H1 (cell line): ENCODE data around the gene SEPTIN5. TPM values are rescaled to one million over a fixed set of nuclear protein-coding genes. Genes with fewer than 3 reads are reported as not detected.

Source experiments
- CTCF ChIA-PET: fragments of 300-600 bp; sonication (Branson Sonifier 250); formaldehyde crosslinking; loops from one replicate; lab custom pipeline; 2021; ENCODE audit not compliant: partially characterized antibody; lab: Charles Lee
- POLR2A ChIA-PET: fragments of 300-600 bp; sonication (Branson Sonifier 250); formaldehyde crosslinking; loops from one replicate; lab custom pipeline; 2021; ENCODE audit warnings: inconsistent platforms; ENCODE audit not compliant: partially characterized antibody; lab: Charles Lee
- DNase-seq, 2 experiments: peaks; one replicate each; pipeline versions ENCODE4 v3.0.0 to v3.0.0-alpha.2; 2010 to 2022; ENCODE audit warnings: low spot score in 2 of 2, low read depth in 1 of 2, mixed read lengths in 1 of 2
- FAIRE-seq: peaks from 2 replicates; lab custom pipeline; 2011; peaks lifted over from hg19 to GRCh38; lab: Jason Lieb, UNC
- H2AFZ ChIP-seq: 2 replicates; pipeline ENCODE4 v1.8.1; 2012; ENCODE audit warnings: low read length, inconsistent platforms
- H2AK5ac ChIP-seq: 2 replicates; pipeline ENCODE4 v1.6.1; 2013; ENCODE audit warnings: low read depth, low read length
- H2BK120ac ChIP-seq: replicated peaks from 2 replicates; pipeline ENCODE3; 2013; ENCODE audit warnings: low read depth, low read length, inconsistent platforms
- H2BK12ac ChIP-seq: 2 replicates; pipeline ENCODE4 v1.6.1; 2013; ENCODE audit warnings: low read depth, low read length
- H2BK15ac ChIP-seq: 2 replicates; pipeline ENCODE4 v1.6.1; 2013; ENCODE audit warnings: low read length
- H2BK20ac ChIP-seq: 2 replicates; pipeline ENCODE4 v1.6.1; 2013; ENCODE audit warnings: low read length
- H2BK5ac ChIP-seq: 2 replicates; pipeline ENCODE4 v1.6.1; 2013; ENCODE audit warnings: low read depth, low read length
- H3K14ac ChIP-seq: 2 replicates; pipeline ENCODE4 v1.6.1; 2013; ENCODE audit warnings: inconsistent platforms; ENCODE audit not compliant: insufficient read length
- H3K18ac ChIP-seq: 2 replicates; pipeline ENCODE4 v1.6.1; 2013; ENCODE audit warnings: low read length; ENCODE audit errors: extremely low read depth
- H3K23ac ChIP-seq: 2 replicates; pipeline ENCODE4 v1.6.1; 2013; ENCODE audit warnings: inconsistent platforms; ENCODE audit not compliant: insufficient read length
- H3K23me2 ChIP-seq: 2 replicates; pipeline ENCODE4 v1.6.1; 2013; ENCODE audit warnings: low read depth, low read length
- H3K27ac ChIP-seq: 2 replicates; pipeline ENCODE4 v1.6.1; 2011; ENCODE audit warnings: low read depth, low read length, inconsistent platforms
- H3K27me3 ChIP-seq, 4 experiments: replicated peaks in 1 of 4; 1 replicate in 1 of 4; 2 replicates in 3 of 4; pipeline versions ENCODE4 v1.6.1 to v1.8.1; 2011 to 2013; ENCODE audit warnings: low read length in 3 of 4, mild to moderate bottlenecking in 3 of 4, inconsistent platforms in 2 of 4, mixed read lengths in 2 of 4, moderate library complexity in 1 of 4; ENCODE audit not compliant: control insufficient read depth in 3 of 4, insufficient read depth in 3 of 4; ENCODE audit errors: extremely low read depth in 1 of 4
- H3K36me3 ChIP-seq, 4 experiments: 2 replicates each; pipeline versions ENCODE4 v1.6.1 to v1.8.1; 2011 to 2013; ENCODE audit warnings: mild to moderate bottlenecking in 4 of 4, low read length in 3 of 4, moderate library complexity in 2 of 4, control low read depth in 1 of 4, inconsistent platforms in 1 of 4; ENCODE audit not compliant: insufficient read depth in 4 of 4, control insufficient read depth in 2 of 4
- H3K4ac ChIP-seq: replicated peaks from 2 replicates; pipeline ENCODE3; 2013; ENCODE audit warnings: low read length, low read depth, mixed read lengths, inconsistent platforms; ENCODE audit not compliant: insufficient read length
- H3K4me1 ChIP-seq, 4 experiments: replicated peaks in 1 of 4; 1 replicate in 1 of 4; 2 replicates in 3 of 4; pipeline versions ENCODE4 v1.6.1 to v1.8.1; 2011 to 2013; ENCODE audit warnings: low read length in 3 of 4, inconsistent platforms in 2 of 4, mixed read lengths in 1 of 4; ENCODE audit not compliant: insufficient read depth in 4 of 4, control insufficient read depth in 3 of 4
- H3K4me2 ChIP-seq, 2 experiments: 2 replicates each; pipeline versions ENCODE4 v1.6.1 to v1.8.1; 2011 to 2013; ENCODE audit warnings: low read depth in 2 of 2, low read length in 2 of 2, control low read depth in 1 of 2, inconsistent platforms in 1 of 2, mild to moderate bottlenecking in 1 of 2; ENCODE audit not compliant: insufficient read depth in 1 of 2
- H3K4me3 ChIP-seq, 4 experiments: fragments of 200-600, 300-600 bp in 1 of 4; sonication (generic), shearing (Covaris generic), sonication (Bioruptor Twin) in 1 of 4; 2 replicates each; pipeline versions ENCODE4 v1.5.1 to v1.8.1; 2011 to 2016; ENCODE audit warnings: low read length in 4 of 4, low read depth in 3 of 4, control low read depth in 2 of 4, inconsistent platforms in 2 of 4, mild to moderate bottlenecking in 2 of 4, mixed read lengths in 1 of 4, moderate library complexity in 1 of 4; ENCODE audit not compliant: insufficient read depth in 2 of 4; ENCODE audit errors: extremely low read depth in 1 of 4
- H3K56ac ChIP-seq: replicated peaks from 2 replicates; pipeline ENCODE3; 2013; ENCODE audit warnings: low read depth, mild to moderate bottlenecking, mixed read lengths, low read length, inconsistent platforms; ENCODE audit not compliant: insufficient read length
- H3K79me1 ChIP-seq: 2 replicates; pipeline ENCODE4 v1.6.1; 2013; ENCODE audit warnings: low read depth, low read length, control low read depth
- H3K79me2 ChIP-seq, 2 experiments: 2 replicates each; pipeline versions ENCODE4 v1.6.1 to v1.8.1; 2012 to 2013; ENCODE audit warnings: low read length in 2 of 2, mild to moderate bottlenecking in 2 of 2, inconsistent platforms in 1 of 2; ENCODE audit not compliant: insufficient read depth in 2 of 2, control insufficient read depth in 1 of 2
- H3K9ac ChIP-seq, 4 experiments: replicated peaks in 1 of 4; 1 replicate in 1 of 4; 2 replicates in 3 of 4; pipeline versions ENCODE4 v1.6.1 to v1.8.1; 2011 to 2013; ENCODE audit warnings: low read depth in 3 of 4, low read length in 3 of 4, control low read depth in 2 of 4, mild to moderate bottlenecking in 2 of 4, moderate library complexity in 2 of 4, inconsistent platforms in 1 of 4; ENCODE audit errors: extremely low read depth in 1 of 4
- H3K9me3 ChIP-seq, 2 experiments: 2 replicates each; pipeline versions ENCODE4 v1.6.1 to v1.8.1; 2012 to 2013; ENCODE audit warnings: mild to moderate bottlenecking in 2 of 2, moderate library complexity in 2 of 2, control low read depth in 1 of 2, inconsistent platforms in 1 of 2, low read depth in 1 of 2, low read length in 1 of 2, mixed read lengths in 1 of 2; ENCODE audit not compliant: insufficient read depth in 2 of 2
- H4K20me1 ChIP-seq, 2 experiments: replicated peaks in 1 of 2; 2 replicates each; pipeline versions ENCODE3 to v1.8.1; 2011 to 2013; ENCODE audit warnings: inconsistent platforms in 2 of 2, low read length in 2 of 2, mild to moderate bottlenecking in 1 of 2; ENCODE audit not compliant: insufficient read depth in 2 of 2, control insufficient read depth in 1 of 2
- H4K5ac ChIP-seq: 2 replicates; pipeline ENCODE4 v1.6.1; 2013; ENCODE audit warnings: low read length, low read depth, mixed read lengths, inconsistent platforms; ENCODE audit not compliant: insufficient read length
- H4K8ac ChIP-seq: 2 replicates; pipeline ENCODE4 v1.8.0; 2013; ENCODE audit warnings: mild to moderate bottlenecking, moderate library complexity, low read length, inconsistent platforms; ENCODE audit not compliant: insufficient read depth; ENCODE audit errors: extremely low read depth
- H4K91ac ChIP-seq: replicated peaks from 2 replicates; pipeline ENCODE3; 2013; ENCODE audit warnings: low read length, mixed read lengths, inconsistent platforms; ENCODE audit not compliant: insufficient read length
- CTCF ChIP-seq, 3 experiments: IDR thresholded peaks; 1 replicate in 2 of 3; 2 replicates in 1 of 3; pipeline versions ENCODE4 v1.5.1 to v1.6.1; 2011; ENCODE audit warnings: low read length in 3 of 3, mild to moderate bottlenecking in 3 of 3, inconsistent platforms in 2 of 3, low read depth in 1 of 3, moderate library complexity in 1 of 3; ENCODE audit not compliant: insufficient read depth in 1 of 3; ENCODE audit errors: control extremely low read depth in 1 of 3
- EP300 ChIP-seq, 2 experiments: IDR thresholded peaks; 1 replicate in 1 of 2; 2 replicates in 1 of 2; pipeline ENCODE4 v1.6.1; 2011 to 2012; ENCODE audit warnings: low read depth in 2 of 2, low read length in 2 of 2, mild to moderate bottlenecking in 2 of 2, borderline replicate concordance in 1 of 2, inconsistent platforms in 1 of 2, moderate library complexity in 1 of 2
- JUN ChIP-seq: IDR thresholded peaks from 2 replicates; pipeline ENCODE4 v1.6.1; 2011; ENCODE audit warnings: low read depth, mild to moderate bottlenecking, improper control_type of control experiment, low read length
- JUND ChIP-seq: IDR thresholded peaks from 2 replicates; pipeline ENCODE4 v1.6.1; 2011; ENCODE audit warnings: mild to moderate bottlenecking, improper control_type of control experiment, low read length
- RBBP5 ChIP-seq: IDR thresholded peaks from 2 replicates; pipeline ENCODE4 v1.7.1; 2012; ENCODE audit warnings: low read depth, mild to moderate bottlenecking, inconsistent platforms, low read length, moderate library complexity, borderline replicate concordance
- SAP30 ChIP-seq: fragments of 300-600 bp; sonication (generic); IDR thresholded peaks from 2 replicates; pipeline ENCODE4 v1.7.1; 2012; ENCODE audit warnings: low read length, moderate library complexity, mild to moderate bottlenecking, inconsistent platforms; ENCODE audit not compliant: insufficient read depth, insufficient replicate concordance
- SRF ChIP-seq: IDR thresholded peaks from 2 replicates; pipeline ENCODE4 v1.6.1; 2011; ENCODE audit warnings: mild to moderate bottlenecking, low read depth, low read length, moderate library complexity
- ZNF274 ChIP-seq: IDR thresholded peaks from 2 replicates; pipeline ENCODE4 v1.7.0; 2012; ENCODE audit warnings: low read length, borderline replicate concordance; ENCODE audit errors: extremely low read depth
- WGBS, 2 experiments: shearing (Covaris generic) in 1 of 2; methylation state at CpG; one replicate each; pipeline versions ENCODE4 v1.1.6 to v1.1.7; 2013 to 2015; ENCODE audit warnings: low lambda C conversion rate in 2 of 2, mixed read lengths in 2 of 2, inconsistent platforms in 1 of 2, low coverage in 1 of 2, missing lambda C conversion rate in 1 of 2; ENCODE audit not compliant: insufficient replicate concordance in 2 of 2, insufficient coverage in 1 of 2, insufficient read length in 1 of 2; ENCODE audit errors: extremely low coverage in 1 of 2, missing lambda C conversion rate in 1 of 2; 5-methylcytosine and 5-hydroxymethylcytosine counted together
- polyA plus RNA-seq, 7 experiments: library from polyadenylated mRNA; depleted of rRNA in 3 of 7; stranded (reverse) in 5 of 7; unstranded in 2 of 7; fragments of >200 nt in 5 of 7; fragments of 200-250 nt in 2 of 7; gene quantifications; 1 replicate in 5 of 7; 2 replicates in 1 of 7; 4 replicates in 1 of 7; pipeline versions ENCODE4 v1.2.1 to v1.2.3, GENCODE V29; 2011 to 2013; ENCODE audit warnings: missing spikeins in 2 of 7, mixed read lengths in 2 of 7
- total RNA-seq: library from RNA; stranded (reverse); fragmentation: NEBNext Ultra II Directional; extraction: Animal tissue kit (Norgen Biotek cat#: 25700); gene quantifications from 2 replicates; pipeline ENCODE4 v1.2.1, GENCODE V29; 2021

Gene SEPTIN5
- total and polyA plus RNA-seq, 2 of the 8 experiments (the other 6 are each of a cell fraction or from before 2014, with no cell fraction given) = 6.0 to 8.6 TPM

GRCh38 chr22:19753090-19753842 lies 39.0 kb downstream of the SEPTIN5 start:
- H4K91ac ChIP-seq = no peak overlapping the region
- H3K4me2 ChIP-seq = no peak overlapping the region
- H3K23me2 ChIP-seq = no peaks in the 10 kb centered on the region; the same call in 1 of the 2 replicates
- WGBS, 2 experiments = 75% methylated on average over 10 of the region's 10 CpGs; no CpG with 5 or more reads in 1 of the 2 experiments
- POLR2A ChIA-PET = interaction anchor here (0.9 kb wide), 1 partner anchor 9 kb away, joined by 3 read pairs; no protein-coding TSS in a partner anchor
- peak overlapping the region; percentile 21; the same call in 1 of the 2 replicates for H2BK5ac ChIP-seq
- H3K56ac ChIP-seq = no peak overlapping the region
- H4K20me1 ChIP-seq = peaks cover 13 to 21% of the 10 kb centered on the region in 2 experiments
- no peaks in the 10 kb centered on the region for H3K9me3 ChIP-seq
- H3K79me2 ChIP-seq = no peaks in the 10 kb centered on the region
- H2AFZ ChIP-seq = no peak overlapping the region
- FAIRE-seq = no peak
- H3K4ac ChIP-seq = peak overlapping the region; percentile 34
- H4K5ac ChIP-seq = no peak overlapping the region
- peaks cover 0 to under 1% (median 0%) of the 10 kb centered on the region in 4 experiments; a peak in 1 of 8 replicates for H3K36me3 ChIP-seq
- H3K79me1 ChIP-seq = no peaks in the 10 kb centered on the region
- CTCF ChIA-PET = interaction anchor here (0.7 to 16.5 kb wide), 17 partner anchors 8 to 157 kb away, joined by 3 to 168 read pairs (median 6); partner anchors contain the start of gene GP1BB
- H2BK20ac ChIP-seq = 0 out of 2 replicates have a peak overlapping the region, but pooled peaks have one; percentile 17
- DNase-seq = no peak
- H2AK5ac ChIP-seq = peak overlapping the region; percentile 4; the same call in 1 of the 2 replicates
- no peak overlapping the region; the same call in 1 of the 2 replicates for H4K8ac ChIP-seq
- H3K4me3 ChIP-seq = no peak overlapping the region
- no peak overlapping the region for H3K18ac ChIP-seq
- peaks cover 51 to 64% (median 58%) of the 10 kb centered on the region in 4 experiments for H3K27me3 ChIP-seq
- H3K4me1 ChIP-seq = peaks cover 0 to 26% (median 7%) of the 10 kb centered on the region in 4 experiments; a peak in 5 of 7 replicates
- H2BK15ac ChIP-seq = peak overlapping the region; percentile 49; the same call in 1 of the 2 replicates
- no peak overlapping the region for H3K27ac ChIP-seq
- no peak overlapping the region for H2BK120ac ChIP-seq
- no peak overlapping the region for H3K14ac ChIP-seq
- peak overlapping the region; percentile 7; the same call in 1 of the 2 replicates for H2BK12ac ChIP-seq
- no peak overlapping the region for H3K23ac ChIP-seq
- no peak overlapping the region for H3K9ac ChIP-seq
- TF ChIP-seq JUND (no peak), JUN (no peak), RBBP5 (no peak), EP300 (IDR thresholded peaks at IDR 0.05; ENCODE audit: borderline replicate concordance in 1 of 2, low read depth in 2 of 2, low read length in 2 of 2) (no peak), CTCF (IDR thresholded peaks at IDR 0.05; ENCODE audit: control extremely low read depth in 1 of 3, insufficient read depth in 1 of 3, low read depth in 1 of 3, low read length in 3 of 3) (peak; percentile 52 to 64 (median 54)), ZNF274 (no peak), SRF (no peak), SAP30 (no peak)
